ENCODE data around the gene CRIP1.

Gene CRIP1

DNA sequence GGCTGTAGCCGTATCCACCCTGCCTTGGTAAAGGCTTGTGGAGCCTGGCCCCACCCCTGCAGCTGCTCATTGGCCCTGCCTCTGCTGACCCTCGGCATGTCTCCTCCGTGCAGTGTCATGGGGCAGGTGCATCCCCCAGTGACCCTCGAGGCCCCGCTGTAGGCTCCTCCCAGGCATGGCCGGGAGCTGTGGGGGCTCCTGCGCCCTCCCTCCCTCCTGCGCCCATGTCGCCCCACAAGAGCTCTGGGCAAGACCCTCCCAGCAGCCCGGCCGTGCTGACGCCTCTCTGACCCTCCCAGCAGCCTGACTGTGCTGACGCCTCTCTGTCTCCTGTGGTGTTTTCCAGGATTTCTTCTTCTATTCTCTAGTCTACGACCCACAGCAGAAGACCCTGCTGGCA lies 32.8 kb upstream of the CRIP1 start:
- TF ChIP-seq SUZ12 (IDR thresholded peaks at IDR 0.05; ENCODE audit: extremely low read depth, insufficient read depth, insufficient read length), result no peak
- TF ChIP-seq YY1 (IDR thresholded peaks at IDR 0.05; ENCODE audit: insufficient read depth, insufficient read length), result no peak
- no peak for TF ChIP-seq ZNF274 (IDR thresholded peaks at IDR 0.05; ENCODE audit: low read depth, low read length)
- no peak for DNase-seq (ENCODE audit: low read depth, low spot score)
- Histone ChIP-seq H3K36me3 (ENCODE audit: insufficient read depth, insufficient read length, low read length) (peaks cover 77% of the 10 kb centered on the region), H3K27me3 (ENCODE audit: insufficient read depth, insufficient read length) (no peaks in the 10 kb centered on the region), H3K4me1 (ENCODE audit: insufficient read depth, insufficient read length) (no peaks in the 10 kb centered on the region), H3K9me3 (ENCODE audit: insufficient read depth, low read length) (no peaks in the 10 kb centered on the region), H3K9ac (ENCODE audit: insufficient read length, low read depth) (no peak overlapping the region), H3K4me3 (ENCODE audit: insufficient read length, low read depth) (no peak overlapping the region)

DNA sequence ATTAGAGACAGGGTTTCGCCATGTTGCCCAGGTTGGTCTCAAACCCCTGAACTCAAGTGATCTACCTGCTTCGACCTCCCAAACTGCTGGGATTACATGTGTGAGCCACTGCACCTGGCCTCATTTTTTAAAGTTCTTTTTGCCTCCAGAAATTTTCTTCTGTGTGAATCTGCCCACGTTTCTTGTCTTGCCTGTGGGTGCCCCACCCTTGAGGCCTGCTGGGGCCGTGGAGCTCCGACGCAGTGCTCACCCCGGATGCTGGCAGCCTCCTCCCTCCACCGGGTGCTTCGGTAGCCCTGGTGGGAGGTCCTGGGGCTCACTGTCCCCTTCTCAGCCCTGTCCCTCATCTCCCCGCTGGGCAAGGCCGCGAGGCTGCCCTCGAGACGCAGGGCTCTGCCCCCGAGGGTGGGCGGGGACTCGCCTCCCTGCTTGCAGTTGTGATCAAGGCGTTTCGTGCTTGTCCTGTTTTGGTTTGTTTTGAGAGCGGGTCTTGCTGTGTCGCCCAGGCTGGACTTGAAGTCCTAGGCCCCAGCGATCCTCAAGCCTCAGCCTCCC lies 31.5 kb upstream of the CRIP1 start:
- Histone ChIP-seq H3K4me1 (ENCODE audit: insufficient read depth, insufficient read length) (no peaks in the 10 kb centered on the region), H3K4me3 (ENCODE audit: insufficient read length, low read depth) (no peak overlapping the region), H3K27me3 (ENCODE audit: insufficient read depth, insufficient read length) (no peaks in the 10 kb centered on the region), H3K9ac (ENCODE audit: insufficient read length, low read depth) (no peak overlapping the region), H3K9me3 (ENCODE audit: insufficient read depth, low read length) (no peaks in the 10 kb centered on the region), H3K36me3 (ENCODE audit: insufficient read depth, insufficient read length, low read length) (peaks cover 66% of the 10 kb centered on the region)
- no peak for TF ChIP-seq ZNF274 (IDR thresholded peaks at IDR 0.05; ENCODE audit: low read depth, low read length)
- DNase-seq (ENCODE audit: low read depth, low spot score), result no peak

DNA sequence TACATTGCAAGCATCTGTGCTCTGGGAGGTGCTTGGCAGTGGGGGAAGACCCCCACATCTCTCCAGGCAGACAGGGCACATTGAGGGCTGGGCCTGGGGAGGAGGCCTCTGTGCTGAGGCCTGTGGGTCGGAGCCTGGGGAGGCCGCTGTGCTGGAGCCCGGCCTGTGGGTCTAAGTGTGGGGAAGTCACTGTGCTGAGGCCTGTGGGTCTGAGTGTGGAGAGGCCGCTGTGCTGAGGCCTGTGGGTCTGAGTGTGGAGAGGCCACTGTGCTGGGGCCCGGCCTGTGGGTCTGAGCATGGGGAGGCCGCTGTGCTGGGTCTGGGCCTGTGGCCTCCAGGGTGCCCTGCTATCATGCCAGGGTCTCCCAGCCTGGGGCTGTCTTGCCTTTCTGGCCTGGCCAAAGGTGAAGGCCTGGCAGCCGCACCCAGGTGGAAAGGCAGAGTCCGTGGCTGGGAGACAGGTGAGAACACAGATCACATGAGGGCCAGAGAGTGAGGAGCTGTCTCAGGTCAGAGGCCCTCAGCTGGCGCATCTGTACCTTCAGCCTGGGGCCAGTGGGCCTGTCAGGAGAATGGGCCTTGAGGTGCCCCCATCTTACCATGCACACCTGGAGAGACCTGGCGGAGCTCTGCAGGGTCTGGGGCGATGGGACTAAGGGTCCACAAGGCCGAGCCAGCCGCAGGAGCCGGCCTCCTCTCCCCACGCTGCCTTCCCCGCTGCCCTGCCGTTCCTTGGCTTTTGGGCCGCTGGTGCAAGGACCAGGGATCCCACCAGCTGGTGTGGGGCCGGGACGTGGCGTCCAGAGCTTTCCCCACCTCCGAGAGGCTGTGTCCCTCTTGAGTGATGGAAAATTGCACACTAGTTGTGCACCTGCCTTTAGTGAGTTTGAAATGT lies 30.7 kb upstream of the CRIP1 start:
- peaks cover 66% of the 10 kb centered on the region for H3K36me3 ChIP-seq (ENCODE audit: insufficient read depth, insufficient read length, low read length)
- H3K9me3 ChIP-seq (ENCODE audit: insufficient read depth, low read length), result no peaks in the 10 kb centered on the region
- no peaks in the 10 kb centered on the region for H3K4me1 ChIP-seq (ENCODE audit: insufficient read depth, insufficient read length)
- no peak overlapping the region for H3K9ac ChIP-seq (ENCODE audit: insufficient read length, low read depth)
- no peak overlapping the region for H3K4me3 ChIP-seq (ENCODE audit: insufficient read length, low read depth)
- DNase-seq (ENCODE audit: low read depth, low spot score), result no peak
- TF ChIP-seq SUZ12 (IDR thresholded peaks at IDR 0.05; ENCODE audit: extremely low read depth, insufficient read depth, insufficient read length), result no peak
- TF ChIP-seq YY1 (IDR thresholded peaks at IDR 0.05; ENCODE audit: insufficient read depth, insufficient read length), result no peak
- no peak for TF ChIP-seq ZNF274 (IDR thresholded peaks at IDR 0.05; ENCODE audit: low read depth, low read length)
- no peaks in the 10 kb centered on the region for H3K27me3 ChIP-seq (ENCODE audit: insufficient read depth, insufficient read length)

DNA sequence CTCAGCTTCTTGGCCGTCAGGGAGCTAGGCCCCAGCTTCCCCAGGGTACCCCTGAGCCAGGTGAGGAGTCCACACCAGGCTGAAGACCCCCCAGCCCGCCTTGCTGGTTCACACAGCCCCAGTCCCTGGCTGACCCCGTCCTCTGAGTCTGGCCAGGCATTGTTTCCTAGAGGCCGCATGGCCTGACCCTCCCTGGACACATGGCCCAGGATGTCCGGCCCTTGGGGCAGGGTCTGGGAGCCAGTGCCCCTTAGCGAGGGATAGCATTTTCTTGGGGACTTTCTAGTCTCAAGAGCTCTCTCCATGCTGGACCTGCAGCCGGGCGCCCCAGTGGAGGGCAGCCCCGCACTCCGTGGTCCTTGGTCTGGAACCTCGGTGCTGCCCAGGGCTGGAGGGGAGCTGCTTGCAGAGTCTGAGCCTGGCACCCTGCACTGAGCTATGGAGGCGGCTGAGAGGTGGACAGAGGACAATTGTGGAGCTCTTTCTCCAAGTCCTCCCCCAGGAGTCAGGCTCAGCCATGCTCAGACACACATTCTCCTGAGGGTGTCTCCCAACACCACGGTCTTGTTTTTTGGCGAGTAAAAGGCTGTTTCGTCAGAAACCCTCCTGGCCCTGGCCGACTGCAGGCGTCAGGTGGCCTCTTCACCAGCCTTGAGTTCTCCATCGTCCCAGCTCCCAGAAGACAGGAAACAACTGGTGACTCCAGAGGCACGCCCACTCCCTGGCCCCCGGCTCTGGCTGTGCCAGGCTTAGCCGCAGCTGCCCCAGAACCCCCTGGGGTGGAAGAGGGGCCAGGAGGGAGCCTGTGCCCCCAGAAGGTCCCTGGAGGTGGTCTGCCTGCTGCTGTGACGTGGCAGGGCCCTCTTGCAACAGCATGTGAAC lies 29.7 kb upstream of the CRIP1 start:
- H3K4me1 ChIP-seq (ENCODE audit: insufficient read depth, insufficient read length), result no peaks in the 10 kb centered on the region
- H3K36me3 ChIP-seq (ENCODE audit: insufficient read depth, insufficient read length, low read length), result peaks cover 68% of the 10 kb centered on the region
- DNase-seq (ENCODE audit: low read depth, low spot score), result no peak
- H3K9me3 ChIP-seq (ENCODE audit: insufficient read depth, low read length), result no peaks in the 10 kb centered on the region
- TF ChIP-seq YY1 (IDR thresholded peaks at IDR 0.05; ENCODE audit: insufficient read depth, insufficient read length) (no peak), ZNF274 (IDR thresholded peaks at IDR 0.05; ENCODE audit: low read depth, low read length) (no peak), SUZ12 (IDR thresholded peaks at IDR 0.05; ENCODE audit: extremely low read depth, insufficient read depth, insufficient read length) (no peak)
- H3K4me3 ChIP-seq (ENCODE audit: insufficient read length, low read depth), result no peak overlapping the region
- H3K27me3 ChIP-seq (ENCODE audit: insufficient read depth, insufficient read length), result no peaks in the 10 kb centered on the region
- no peak overlapping the region for H3K9ac ChIP-seq (ENCODE audit: insufficient read length, low read depth)

DNA sequence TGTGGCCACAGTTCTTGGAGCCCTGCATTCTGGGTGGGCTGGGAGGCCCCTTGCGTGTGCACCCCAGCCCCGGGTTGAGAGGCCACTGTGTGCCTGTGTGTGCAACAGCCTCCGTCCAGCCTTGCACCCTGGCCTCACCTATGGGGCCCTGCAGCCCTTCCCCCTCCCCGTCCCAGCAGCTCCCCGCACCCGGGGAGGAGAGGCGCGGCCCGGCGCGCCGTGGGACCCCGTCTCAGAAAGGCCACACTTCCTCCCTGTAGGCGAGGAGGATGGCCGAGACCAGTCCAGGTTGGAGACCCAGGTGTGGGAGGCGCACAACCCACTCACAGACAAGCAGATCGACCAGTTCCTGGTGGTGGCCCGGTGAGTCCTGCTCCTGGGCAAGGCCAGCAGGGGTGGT lies 28.7 kb upstream of the CRIP1 start:
- DNase-seq (ENCODE audit: low read depth, low spot score), result no peak
- TF ChIP-seq ZNF274 (IDR thresholded peaks at IDR 0.05; ENCODE audit: low read depth, low read length) (no peak), SUZ12 (IDR thresholded peaks at IDR 0.05; ENCODE audit: extremely low read depth, insufficient read depth, insufficient read length) (no peak)
- Histone ChIP-seq H3K9me3 (ENCODE audit: insufficient read depth, low read length) (no peaks in the 10 kb centered on the region), H3K4me1 (ENCODE audit: insufficient read depth, insufficient read length) (peaks cover 1% of the 10 kb centered on the region), H3K9ac (ENCODE audit: insufficient read length, low read depth) (no peak overlapping the region), H3K27me3 (ENCODE audit: insufficient read depth, insufficient read length) (no peaks in the 10 kb centered on the region), H3K4me3 (ENCODE audit: insufficient read length, low read depth) (no peak overlapping the region), H3K36me3 (ENCODE audit: insufficient read depth, insufficient read length, low read length) (peaks cover 61% of the 10 kb centered on the region)

DNA sequence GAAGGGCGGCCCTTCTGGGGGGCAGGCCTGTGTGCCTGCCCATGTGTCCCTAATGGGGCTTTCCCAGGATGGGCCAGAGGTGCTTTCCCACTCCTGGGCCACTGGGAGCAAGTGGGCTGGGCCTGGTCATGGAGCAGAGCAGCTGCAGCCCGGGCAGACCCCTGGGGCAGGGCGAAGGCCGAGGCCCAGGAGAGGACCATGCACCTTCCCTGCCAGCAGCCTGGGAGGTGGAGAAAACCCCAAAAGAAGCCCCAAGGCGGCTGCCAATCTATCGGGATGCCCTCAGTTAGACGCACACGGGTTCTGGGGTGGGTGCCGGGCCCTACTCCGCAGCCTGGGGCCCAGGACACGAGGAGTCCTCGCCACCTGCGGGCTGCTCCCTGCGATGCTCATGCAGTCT lies 28.1 kb upstream of the CRIP1 start:
- no peak overlapping the region for H3K4me3 ChIP-seq (ENCODE audit: insufficient read length, low read depth)
- no peaks in the 10 kb centered on the region for H3K27me3 ChIP-seq (ENCODE audit: insufficient read depth, insufficient read length)
- peaks cover 62% of the 10 kb centered on the region for H3K36me3 ChIP-seq (ENCODE audit: insufficient read depth, insufficient read length, low read length)
- TF ChIP-seq SUZ12 (IDR thresholded peaks at IDR 0.05; ENCODE audit: extremely low read depth, insufficient read depth, insufficient read length) (no peak), ZNF274 (IDR thresholded peaks at IDR 0.05; ENCODE audit: low read depth, low read length) (no peak), YY1 (IDR thresholded peaks at IDR 0.05; ENCODE audit: insufficient read depth, insufficient read length) (no peak)
- no peak for DNase-seq (ENCODE audit: low read depth, low spot score)
- H3K9ac ChIP-seq (ENCODE audit: insufficient read length, low read depth), result no peak overlapping the region
- H3K4me1 ChIP-seq (ENCODE audit: insufficient read depth, insufficient read length), result peaks cover 1% of the 10 kb centered on the region
- H3K9me3 ChIP-seq (ENCODE audit: insufficient read depth, low read length), result no peaks in the 10 kb centered on the region

DNA sequence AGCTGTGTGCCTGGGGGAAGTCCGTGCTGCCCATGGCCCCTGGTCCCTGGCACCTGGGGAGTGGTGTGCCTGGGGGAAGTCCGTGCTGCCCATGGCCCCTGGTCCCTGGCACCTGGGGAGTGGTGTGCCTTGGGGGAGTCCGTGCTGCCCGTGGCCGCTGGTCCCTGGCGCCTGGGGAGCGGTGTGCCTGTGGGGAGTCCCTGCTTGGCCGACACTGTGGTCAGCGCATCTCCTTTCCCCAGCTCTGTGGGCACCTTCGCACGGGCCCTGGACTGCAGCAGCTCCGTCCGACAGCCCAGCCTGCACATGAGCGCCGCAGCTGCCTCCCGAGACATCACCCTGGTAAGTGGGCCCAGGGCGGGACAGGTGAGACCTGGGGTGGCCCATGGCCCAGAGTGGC lies 26.6 kb upstream of the CRIP1 start:
- H3K9ac ChIP-seq (ENCODE audit: insufficient read length, low read depth), result no peak overlapping the region
- H3K4me3 ChIP-seq (ENCODE audit: insufficient read length, low read depth), result no peak overlapping the region
- H3K9me3 ChIP-seq (ENCODE audit: insufficient read depth, low read length), result no peaks in the 10 kb centered on the region
- H3K36me3 ChIP-seq (ENCODE audit: insufficient read depth, insufficient read length, low read length), result peaks cover 68% of the 10 kb centered on the region
- DNase-seq (ENCODE audit: low read depth, low spot score), result no peak
- H3K27me3 ChIP-seq (ENCODE audit: insufficient read depth, insufficient read length), result no peaks in the 10 kb centered on the region
- H3K4me1 ChIP-seq (ENCODE audit: insufficient read depth, insufficient read length), result peaks cover 5% of the 10 kb centered on the region
- TF ChIP-seq SUZ12 (IDR thresholded peaks at IDR 0.05; ENCODE audit: extremely low read depth, insufficient read depth, insufficient read length) (no peak), YY1 (IDR thresholded peaks at IDR 0.05; ENCODE audit: insufficient read depth, insufficient read length) (no peak), ZNF274 (IDR thresholded peaks at IDR 0.05; ENCODE audit: low read depth, low read length) (no peak)

All from NT2/D1 (cell line).